OCI-LY3 (cell line): ENCODE measurements around the gene ENGASE.
"Not testable (repeated sequence)": the region's sequence is repeated elsewhere in the genome, so short reads cannot be mapped to it uniquely, and the experiment has no call there.

Source experiments
- H2AFZ ChIP-seq: fragments of 200-600, 300-600 bp; shearing (Covaris generic); 2 replicates; pipeline ENCODE4 v1.6.0; 2014; ENCODE audit warnings: antibody characterized with exemption, low read depth, low read length
- H3K27ac ChIP-seq: fragments of 200-600, 300-600 bp; sonication (generic); 2 replicates; pipeline ENCODE4 v1.5.1; 2014; ENCODE audit warnings: mild to moderate bottlenecking, low read length, moderate library complexity, mixed read lengths
- H3K27me3 ChIP-seq: fragments of 200-600, 300-600 bp; sonication (generic); 2 replicates; pipeline ENCODE4 v1.6.1; 2014; ENCODE audit warnings: low read depth, low read length, mixed read lengths
- H3K36me3 ChIP-seq: fragments of 200-600, 300-600 bp; sonication (generic); replicated peaks from 2 replicates; pipeline ENCODE3; 2014; ENCODE audit warnings: low read depth, low read length, mixed read lengths
- H3K4me1 ChIP-seq: fragments of 300-600, 200-600 bp; sonication (generic); 2 replicates; pipeline ENCODE4 v1.6.1; 2014; ENCODE audit warnings: low read length, mixed read lengths
- H3K4me2 ChIP-seq: fragments of 200-600, 300-600 bp; sonication (generic); 2 replicates; pipeline ENCODE4 v1.6.1; 2014; ENCODE audit warnings: low read length, mixed read lengths
- H3K4me3 ChIP-seq: fragments of 300-600, 200-600 bp; sonication (generic); 2 replicates; pipeline ENCODE4 v1.5.1; 2014; ENCODE audit warnings: antibody characterized with exemption, mild to moderate bottlenecking, low read length, moderate library complexity
- H3K79me2 ChIP-seq: fragments of 300-600, 200-600 bp; shearing (Covaris generic); 2 replicates; pipeline ENCODE4 v1.6.1; 2014; ENCODE audit warnings: mild to moderate bottlenecking, low read length, mixed read lengths
- H3K9ac ChIP-seq: fragments of 300-600, 200-600 bp; shearing (Covaris generic); 2 replicates; pipeline ENCODE4 v1.6.0; 2014; ENCODE audit warnings: mild to moderate bottlenecking, low read length, moderate library complexity
- H3K9me3 ChIP-seq: fragments of 200-600, 300-600 bp; shearing (Covaris generic); 2 replicates; pipeline ENCODE4 v1.6.1; 2014; ENCODE audit warnings: low read length, mixed read lengths; ENCODE audit not compliant: insufficient read depth
- H4K20me1 ChIP-seq: fragments of 200-600, 300-600 bp; sonication (generic); 2 replicates; pipeline ENCODE4 v1.6.1; 2016; ENCODE audit warnings: low read length, mixed read lengths; ENCODE audit not compliant: insufficient read depth
- EZH2phosphoT487 ChIP-seq: fragments of 200-600 bp; shearing (Covaris generic); IDR thresholded peaks from 2 replicates; pipeline ENCODE4 v1.6.1; 2018; ENCODE audit warnings: antibody characterized with exemption, mixed run types, low read depth
- TF ChIP-seq, protein P1 (sequence below): fragments of 200-600, 300-600 bp; sonication (generic); IDR thresholded peaks from 2 replicates; pipeline ENCODE4 v1.5.1; 2014; ENCODE audit warnings: antibody characterized with exemption, low read length, low read depth

Gene ENGASE

DNA sequence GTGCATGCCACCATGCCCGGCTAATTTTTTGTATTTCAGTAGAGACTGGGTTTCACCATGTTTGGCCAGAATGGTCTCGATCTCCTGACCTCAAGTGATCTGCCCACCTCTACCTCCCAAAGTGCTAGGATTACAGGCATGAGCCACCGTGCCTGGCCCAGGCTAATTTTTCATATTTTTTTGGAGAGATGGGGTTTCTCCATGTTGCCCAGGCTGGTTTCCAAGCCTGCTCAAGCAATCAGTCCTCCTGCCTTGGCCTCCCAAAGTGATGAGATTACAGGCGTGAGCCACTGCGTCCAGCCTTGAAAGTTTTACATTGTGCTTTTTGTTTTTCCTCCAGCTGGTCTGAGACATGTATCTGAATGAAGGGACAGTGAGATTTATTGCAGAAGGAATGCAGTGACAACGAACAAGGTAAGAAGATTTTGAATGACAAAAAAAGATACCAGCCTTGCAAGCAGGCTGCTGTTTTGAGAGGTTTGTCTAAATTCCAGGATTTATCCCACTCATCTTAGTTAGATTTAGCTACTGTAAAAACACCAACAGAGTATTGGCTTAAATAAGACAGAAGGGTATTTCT lies 3.4 kb upstream of the ENGASE start:
- Histone ChIP-seq H2AFZ (no peak overlapping the region), H3K36me3 (no peaks in the 10 kb centered on the region), H3K4me1 (0 out of 2 replicates have a peak, but pooled peaks cover 4% of the 10 kb centered on the region), H3K9me3 (no peaks in the 10 kb centered on the region), H3K27me3 (no peaks in the 10 kb centered on the region), H3K79me2 (no peaks in the 10 kb centered on the region), H3K9ac (no peak overlapping the region), H4K20me1 (no peaks in the 10 kb centered on the region), H3K4me2 (no peak overlapping the region), H3K4me3 (no peak overlapping the region), H3K27ac (no peak overlapping the region)
- TF ChIP-seq, protein P1, sequence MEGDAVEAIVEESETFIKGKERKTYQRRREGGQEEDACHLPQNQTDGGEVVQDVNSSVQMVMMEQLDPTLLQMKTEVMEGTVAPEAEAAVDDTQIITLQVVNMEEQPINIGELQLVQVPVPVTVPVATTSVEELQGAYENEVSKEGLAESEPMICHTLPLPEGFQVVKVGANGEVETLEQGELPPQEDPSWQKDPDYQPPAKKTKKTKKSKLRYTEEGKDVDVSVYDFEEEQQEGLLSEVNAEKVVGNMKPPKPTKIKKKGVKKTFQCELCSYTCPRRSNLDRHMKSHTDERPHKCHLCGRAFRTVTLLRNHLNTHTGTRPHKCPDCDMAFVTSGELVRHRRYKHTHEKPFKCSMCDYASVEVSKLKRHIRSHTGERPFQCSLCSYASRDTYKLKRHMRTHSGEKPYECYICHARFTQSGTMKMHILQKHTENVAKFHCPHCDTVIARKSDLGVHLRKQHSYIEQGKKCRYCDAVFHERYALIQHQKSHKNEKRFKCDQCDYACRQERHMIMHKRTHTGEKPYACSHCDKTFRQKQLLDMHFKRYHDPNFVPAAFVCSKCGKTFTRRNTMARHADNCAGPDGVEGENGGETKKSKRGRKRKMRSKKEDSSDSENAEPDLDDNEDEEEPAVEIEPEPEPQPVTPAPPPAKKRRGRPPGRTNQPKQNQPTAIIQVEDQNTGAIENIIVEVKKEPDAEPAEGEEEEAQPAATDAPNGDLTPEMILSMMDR = no peak
- TF ChIP-seq EZH2phosphoT487 = no peak

DNA sequence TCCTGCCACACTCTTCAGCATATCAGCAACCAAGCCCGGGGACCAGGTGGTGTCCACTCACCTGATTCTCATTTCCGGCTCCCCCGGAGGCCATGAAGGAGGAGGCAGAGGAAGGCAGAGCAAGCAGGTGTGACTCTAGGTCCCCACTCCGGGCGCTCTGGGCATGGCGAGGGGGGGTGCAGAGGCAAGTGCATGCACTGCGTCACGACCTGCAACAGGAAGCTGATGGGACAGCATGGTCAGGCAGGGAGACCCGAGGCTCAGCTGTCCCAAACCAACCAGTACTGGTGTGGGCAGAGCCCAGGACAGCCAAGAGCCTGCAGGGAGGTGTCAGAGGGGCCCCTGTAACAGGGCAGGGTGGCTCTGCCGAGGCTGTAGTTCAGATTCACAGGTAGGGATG lies 2.1 kb upstream of the ENGASE start:
- no peak overlapping the region for H3K9ac ChIP-seq
- H3K27ac ChIP-seq = no peak overlapping the region
- H3K36me3 ChIP-seq = no peaks in the 10 kb centered on the region
- no peak overlapping the region for H2AFZ ChIP-seq
- TF ChIP-seq, protein P1 = no peak
- no peak for TF ChIP-seq EZH2phosphoT487
- no peaks in the 10 kb centered on the region for H3K27me3 ChIP-seq
- 0 out of 2 replicates have a peak, but pooled peaks cover 4% of the 10 kb centered on the region for H3K4me1 ChIP-seq
- H3K79me2 ChIP-seq = no peaks in the 10 kb centered on the region
- no peak overlapping the region for H3K4me3 ChIP-seq
- no peaks in the 10 kb centered on the region for H3K9me3 ChIP-seq
- H3K4me2 ChIP-seq = no peak overlapping the region
- H4K20me1 ChIP-seq = no peaks in the 10 kb centered on the region

DNA sequence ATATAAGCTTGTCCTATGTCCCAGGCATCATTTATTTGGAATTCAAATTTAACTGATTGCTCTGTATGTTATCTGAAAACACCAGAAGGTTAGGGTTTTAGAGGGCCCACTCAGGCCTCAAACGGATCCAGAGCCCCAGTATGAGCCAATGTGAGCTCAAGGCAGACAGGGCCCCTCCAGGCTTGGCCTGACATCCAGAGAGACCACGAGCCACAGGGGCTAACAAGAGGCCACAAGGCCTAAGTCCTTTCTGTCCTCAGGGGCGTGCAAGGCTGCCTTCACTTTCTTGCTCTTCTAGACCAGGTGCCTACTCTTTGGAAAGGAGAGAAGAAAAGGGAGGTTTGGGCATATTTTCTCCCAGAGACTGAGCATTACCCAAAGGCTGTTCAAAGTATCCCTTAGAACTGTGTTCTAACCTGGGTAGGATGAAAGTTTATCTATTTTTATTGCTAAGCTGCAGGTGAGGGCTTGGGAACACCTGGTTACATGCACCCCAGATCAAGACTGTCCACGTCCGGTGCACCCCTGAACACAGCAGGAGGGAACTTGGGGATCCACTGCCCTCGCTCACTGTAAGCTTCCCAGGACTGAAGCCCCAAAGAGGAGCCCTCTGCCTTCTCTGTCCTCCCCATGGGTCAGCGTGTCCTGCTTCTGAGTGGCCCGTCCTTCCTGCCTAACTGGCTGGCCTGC lies 1.5 kb upstream of the ENGASE start:
- Histone ChIP-seq H2AFZ (no peak overlapping the region), H3K79me2 (no peaks in the 10 kb centered on the region), H3K9me3 (no peaks in the 10 kb centered on the region), H3K9ac (no peak overlapping the region), H4K20me1 (no peaks in the 10 kb centered on the region), H3K4me2 (no peak overlapping the region), H3K36me3 (no peaks in the 10 kb centered on the region), H3K4me1 (0 out of 2 replicates have a peak, but pooled peaks cover 4% of the 10 kb centered on the region), H3K27ac (no peak overlapping the region), H3K27me3 (no peaks in the 10 kb centered on the region), H3K4me3 (no peak overlapping the region)
- TF ChIP-seq, protein P1 = no peak
- no peak for TF ChIP-seq EZH2phosphoT487

DNA sequence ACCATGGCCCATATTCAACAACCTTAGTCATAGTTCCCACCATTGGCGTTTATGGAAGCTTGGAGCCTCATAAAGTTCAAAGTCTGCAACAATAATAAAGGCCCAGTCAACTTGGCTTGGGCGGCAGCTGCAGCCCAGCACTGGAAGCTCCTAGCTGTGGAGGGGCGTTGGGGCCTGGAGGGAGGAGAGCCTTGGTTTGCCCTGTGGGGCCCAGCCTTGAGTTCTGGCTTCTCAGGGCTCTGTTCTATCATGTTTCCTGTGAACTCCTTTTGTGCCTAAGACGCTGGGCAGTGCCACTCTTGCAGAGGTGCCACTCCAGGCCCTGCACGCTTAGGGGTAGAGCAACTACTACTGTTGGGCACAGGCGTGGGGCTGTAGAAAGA lies 927 bp upstream of the ENGASE start:
- H3K79me2 ChIP-seq = no peaks in the 10 kb centered on the region
- H3K9ac ChIP-seq = no peak overlapping the region
- H3K9me3 ChIP-seq = no peaks in the 10 kb centered on the region
- H3K27ac ChIP-seq = no peak overlapping the region
- H4K20me1 ChIP-seq = no peaks in the 10 kb centered on the region
- H3K27me3 ChIP-seq = no peaks in the 10 kb centered on the region
- no peak for TF ChIP-seq EZH2phosphoT487
- TF ChIP-seq, protein P1 = no peak
- 0 out of 2 replicates have a peak, but pooled peaks cover 4% of the 10 kb centered on the region for H3K4me1 ChIP-seq
- H2AFZ ChIP-seq = no peak overlapping the region
- H3K4me3 ChIP-seq = no peak overlapping the region
- H3K36me3 ChIP-seq = no peaks in the 10 kb centered on the region
- no peak overlapping the region for H3K4me2 ChIP-seq

DNA sequence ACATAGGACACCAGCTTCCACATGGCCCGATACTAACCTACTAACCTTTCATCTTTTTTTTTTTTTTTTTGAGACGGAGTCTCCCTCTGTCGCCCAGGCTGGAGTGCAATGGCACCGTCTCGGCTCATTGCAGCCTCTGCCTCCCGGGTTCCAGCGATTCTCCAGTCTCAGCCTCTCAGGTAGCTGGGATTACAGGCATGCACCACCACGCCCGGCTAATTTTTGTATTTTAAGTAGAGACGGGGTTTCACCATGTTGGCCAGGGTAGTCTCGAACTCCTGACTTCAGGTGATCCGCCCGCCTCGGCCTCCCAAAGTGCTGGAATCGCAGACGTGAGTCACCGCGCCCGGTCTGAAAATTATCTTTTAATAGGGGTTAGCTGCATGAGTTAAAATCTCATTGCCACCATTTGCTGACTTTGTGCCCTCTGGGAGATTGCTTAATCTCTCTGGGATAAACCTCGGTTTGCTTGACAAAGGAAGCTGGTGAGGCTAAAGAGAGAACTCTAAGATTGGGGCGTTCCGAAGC lies 439 bp upstream of the ENGASE start:
- not testable (repeated sequence) for H3K9me3 ChIP-seq, H3K27ac ChIP-seq, H3K9ac ChIP-seq, H3K36me3 ChIP-seq, H3K79me2 ChIP-seq, H3K4me1 ChIP-seq, H4K20me1 ChIP-seq, H3K27me3 ChIP-seq
- Histone ChIP-seq H2AFZ (peak overlapping the region; percentile 79; the same call in 1 of the 2 replicates), H3K4me3 (peak overlapping the region; percentile 76), H3K4me2 (peak overlapping the region; percentile 76)
